SH-SY5Y (cell line): ENCODE results near the gene RCAN1.

Experiments used
- GATA2 ChIP-seq: IDR thresholded peaks from 2 replicates; pipeline ENCODE4 v1.6.1; 2011; ENCODE audit warnings: mild to moderate bottlenecking, low read depth, low read length
- GATA3 ChIP-seq: IDR thresholded peaks from 2 replicates; pipeline ENCODE4 v1.6.1; 2011; ENCODE audit warnings: low read depth, mild to moderate bottlenecking, low read length, moderate library complexity

- TF ChIP-seq GATA2 (no peak), GATA3 (no peak)
These were observed 103.0 kb downstream of the RCAN1 start, which contains the start of gene KCNE1 for GRCh38 chr21:34511787-34512455.
